KMS-11 (cell line): Measurements from ENCODE around the gene BSDC1.

Experiments used
- H2AFZ ChIP-seq: fragments of 200-600 bp; sonication (generic); 2 replicates; pipeline ENCODE4 v1.6.1; 2016; ENCODE audit warnings: antibody characterized with exemption, mixed run types, low read depth
- H3K27ac ChIP-seq: fragments of 200-600 bp; sonication (generic); 2 replicates; pipeline ENCODE4 v1.6.1; 2016; ENCODE audit warnings: mild to moderate bottlenecking, mixed run types
- H3K27me3 ChIP-seq: fragments of 200-600 bp; sonication (generic); 2 replicates; pipeline ENCODE4 v1.6.1; 2017; ENCODE audit warnings: mild to moderate bottlenecking, low read depth, mixed run types, moderate library complexity; ENCODE audit not compliant: insufficient read depth
- H3K36me3 ChIP-seq: fragments of 200-600 bp; sonication (generic); 2 replicates; pipeline ENCODE4 v1.6.1; 2017; ENCODE audit warnings: mild to moderate bottlenecking, mixed run types; ENCODE audit not compliant: insufficient read depth
- H3K4me1 ChIP-seq: fragments of 200-600 bp; sonication (generic); 2 replicates; pipeline ENCODE4 v1.6.1; 2016; ENCODE audit warnings: mild to moderate bottlenecking, low read depth, mixed run types; ENCODE audit not compliant: poor library complexity, severe bottlenecking
- H3K4me2 ChIP-seq: fragments of 200-600 bp; sonication (generic); 2 replicates; pipeline ENCODE4 v1.7.0; 2016; ENCODE audit warnings: mild to moderate bottlenecking, mixed run types
- H3K4me3 ChIP-seq: fragments of 200-600 bp; sonication (generic); IDR thresholded peaks from 2 replicates; pipeline ENCODE4 v1.6.1; 2017; ENCODE audit warnings: low read depth, low read length, mixed read lengths; ENCODE audit not compliant: insufficient read depth
- H3K79me2 ChIP-seq: fragments of 200-600 bp; sonication (generic); 2 replicates; pipeline ENCODE4 v1.6.1; 2016; ENCODE audit warnings: low read depth, mixed run types; ENCODE audit not compliant: insufficient read depth
- H3K9ac ChIP-seq: fragments of 200-600 bp; sonication (generic); 2 replicates; pipeline ENCODE4 v1.6.1; 2016; ENCODE audit warnings: mild to moderate bottlenecking, mixed run types
- H4K20me1 ChIP-seq: fragments of 200-600 bp; sonication (generic); 2 replicates; pipeline ENCODE4 v1.6.1; 2016; ENCODE audit warnings: mild to moderate bottlenecking, mixed run types; ENCODE audit not compliant: insufficient read depth
- CTCF ChIP-seq: fragments of 200-600 bp; sonication (generic); conservative IDR thresholded peaks from 2 replicates; pipeline ENCODE4 v1.6.1; 2017; ENCODE audit warnings: low read depth, mild to moderate bottlenecking, antibody characterized with exemption, low read length, moderate library complexity, mixed read lengths

Gene BSDC1

GRCh38 chr1:32327204-32327603, 67.0 kb downstream of the BSDC1 start:
- Histone ChIP-seq H3K4me2 (no peak overlapping the region), H3K79me2 (no peaks in the 10 kb centered on the region), H3K27me3 (no peaks in the 10 kb centered on the region), H4K20me1 (no peaks in the 10 kb centered on the region), H2AFZ (no peak overlapping the region), H3K9ac (no peak overlapping the region), H3K4me3 (no peak overlapping the region), H3K27ac (no peak overlapping the region), H3K36me3 (no peaks in the 10 kb centered on the region; the same call in 1 of the 2 replicates), H3K4me1 (peaks cover 26% of the 10 kb centered on the region)
- TF ChIP-seq CTCF: no peak

GRCh38 chr1:32321712-32322291, 72.4 kb downstream of the BSDC1 start:
- no peak overlapping the region for H2AFZ ChIP-seq
- no peaks in the 10 kb centered on the region for H4K20me1 ChIP-seq
- peaks cover 37% of the 10 kb centered on the region for H3K4me1 ChIP-seq
- no peak overlapping the region for H3K9ac ChIP-seq
- TF ChIP-seq CTCF: no peak
- H3K27ac ChIP-seq: no peak overlapping the region
- H3K4me2 ChIP-seq: no peak overlapping the region
- no peaks in the 10 kb centered on the region for H3K79me2 ChIP-seq
- no peak overlapping the region for H3K4me3 ChIP-seq
- H3K36me3 ChIP-seq: no peaks in the 10 kb centered on the region
- no peaks in the 10 kb centered on the region for H3K27me3 ChIP-seq

- H3K4me2 ChIP-seq: no peak overlapping the region
- H3K79me2 ChIP-seq: peaks cover 15% of the 10 kb centered on the region; the same call in 1 of the 2 replicates
- H2AFZ ChIP-seq: no peak overlapping the region
- H3K36me3 ChIP-seq: no peaks in the 10 kb centered on the region
- no peak overlapping the region for H3K4me3 ChIP-seq
- H4K20me1 ChIP-seq: no peaks in the 10 kb centered on the region
- peaks cover 15% of the 10 kb centered on the region for H3K4me1 ChIP-seq
- H3K27me3 ChIP-seq: no peaks in the 10 kb centered on the region
- no peak for TF ChIP-seq CTCF
- no peak overlapping the region for H3K9ac ChIP-seq
- H3K27ac ChIP-seq: no peak overlapping the region
Observed at GRCh38 chr1:32318127-32318869, 75.9 kb downstream of the BSDC1 start.

- H3K27ac ChIP-seq: no peak overlapping the region
- no peak overlapping the region for H3K4me3 ChIP-seq
- peaks cover 26% of the 10 kb centered on the region; the same call in 1 of the 2 replicates for H3K79me2 ChIP-seq
- H4K20me1 ChIP-seq: no peaks in the 10 kb centered on the region
- H3K27me3 ChIP-seq: no peaks in the 10 kb centered on the region
- no peak for TF ChIP-seq CTCF
- peaks cover 8% of the 10 kb centered on the region for H3K4me1 ChIP-seq
- no peak overlapping the region for H3K4me2 ChIP-seq
- H3K9ac ChIP-seq: no peak overlapping the region
- H3K36me3 ChIP-seq: no peaks in the 10 kb centered on the region
- no peak overlapping the region for H2AFZ ChIP-seq
Observed at GRCh38 chr1:32316903-32317277, 77.4 kb downstream of the BSDC1 start.
